HepG2 (cell line): ENCODE data around the gene PM20D1. TPM values are rescaled to one million over a fixed set of nuclear protein-coding genes. Genes with fewer than 3 reads are reported as not detected.

ENCODE experiments used
- ATAC-seq: fragments of 200-7000 bp; cut with Tn5 transposase; 3 replicates; pipeline ENCODE4 v1.9.1; 2020; ENCODE audit warnings: mild to moderate bottlenecking, moderate library complexity
- BruUV-seq: library from RNA; stranded (reverse); fragments of 400-500 nt; replicated peaks from 2 replicates; lab custom pipeline; 2021; lab: Mats Ljungman, UMichigan
- CTCF ChIA-PET: fragments of 300-600 bp; formaldehyde crosslinking; extraction: SDS; loops from one replicate; lab custom pipeline; 2021; ENCODE audit warnings: low total read pairs, inconsistent platforms, low intra/inter-chr PET ratio; lab: Yijun Ruan, JAX
- POLR2A ChIA-PET: fragments of 350-600 bp; sonication (Branson Sonifier 250); formaldehyde crosslinking; loops from one replicate; lab custom pipeline; 2020; ENCODE audit warnings: antibody characterized with exemption, inconsistent platforms; lab: Yijun Ruan, JAX
- DNase-seq: peaks from one replicate; pipeline ENCODE4 v3.0.0-alpha.2; 2015; ENCODE audit warnings: low spot score
- FAIRE-seq: peaks from 3 replicates; lab custom pipeline; 2011; peaks lifted over from hg19 to GRCh38; lab: Jason Lieb, UNC
- H2AFZ ChIP-seq: one replicate; pipeline ENCODE4 v1.6.1; 2011; ENCODE audit warnings: low read length, inconsistent platforms
- H3K27ac ChIP-seq: fragments of 300-600 bp; 3 replicates; pipeline ENCODE4 v1.8.0; 2011; ENCODE audit warnings: mixed run types, mild to moderate bottlenecking, mixed read lengths, low read length, inconsistent platforms; ENCODE audit not compliant: insufficient read depth; ENCODE audit errors: extremely low read length
- H3K27me3 ChIP-seq, 2 experiments: fragments of 200-600 bp in 1 of 2; 2 replicates in 1 of 2; 3 replicates in 1 of 2; pipeline versions ENCODE4 v1.6.0 to v1.8.0; 2011; ENCODE audit warnings: low read length in 2 of 2, mild to moderate bottlenecking in 2 of 2, moderate library complexity in 2 of 2, inconsistent platforms in 1 of 2; ENCODE audit not compliant: insufficient read depth in 2 of 2, control insufficient read depth in 1 of 2
- H3K36me3 ChIP-seq, 2 experiments: fragments of 200-600 bp in 1 of 2; replicated peaks in 1 of 2; 2 replicates in 1 of 2; 3 replicates in 1 of 2; pipeline versions ENCODE4 v1.5.1 to v1.8.0; 2011; ENCODE audit warnings: low read length in 2 of 2, inconsistent platforms in 1 of 2; ENCODE audit not compliant: insufficient read depth in 2 of 2, control insufficient read depth in 1 of 2
- H3K4me1 ChIP-seq: 2 replicates; pipeline ENCODE4 v1.5.1; 2012; ENCODE audit warnings: low read length, inconsistent platforms; ENCODE audit not compliant: insufficient read depth
- H3K4me2 ChIP-seq: 2 replicates; pipeline ENCODE4 v1.6.0; 2011; ENCODE audit warnings: low read depth, low read length, inconsistent platforms
- H3K4me3 ChIP-seq, 3 experiments: fragments of 200-600 bp in 1 of 3; sonication (generic), shearing (Covaris generic) in 1 of 3; replicated peaks in 1 of 3; 2 replicates each; pipeline ENCODE4 v1.5.1; 2011 to 2016; ENCODE audit warnings: low read length in 3 of 3, inconsistent platforms in 2 of 3, low read depth in 2 of 3, mild to moderate bottlenecking in 2 of 3, control low read depth in 1 of 3, mixed read lengths in 1 of 3; ENCODE audit not compliant: insufficient read depth in 1 of 3
- H3K79me2 ChIP-seq: one replicate; pipeline ENCODE4 v1.6.1; 2011; ENCODE audit warnings: low read length, inconsistent platforms; ENCODE audit not compliant: insufficient read depth
- H3K9ac ChIP-seq: 2 replicates; pipeline ENCODE4 v1.6.0; 2011; ENCODE audit warnings: mild to moderate bottlenecking, low read depth, low read length, inconsistent platforms; ENCODE audit not compliant: insufficient read depth
- H3K9me3 ChIP-seq: 2 replicates; pipeline ENCODE4 v1.5.1; 2012; ENCODE audit warnings: mild to moderate bottlenecking, low read length
- H4K20me1 ChIP-seq: 2 replicates; pipeline ENCODE4 v1.6.0; 2011; ENCODE audit warnings: inconsistent platforms, mild to moderate bottlenecking, low read length, moderate library complexity; ENCODE audit not compliant: insufficient read depth
- FOXK2 ChIP-seq: fragments of 450-650 bp; IDR thresholded peaks from 2 replicates; pipeline ENCODE4 v1.6.1; 2016
- GRHL1 ChIP-seq: sonication (generic); formaldehyde crosslinking; conservative IDR thresholded peaks from 2 replicates; pipeline ENCODE4 v1.8.0; 2022; ENCODE audit warnings: missing genetic modification reagents
- HES4 ChIP-seq: sonication (generic); formaldehyde crosslinking; IDR thresholded peaks from 2 replicates; pipeline ENCODE4 v1.9.0; 2021; ENCODE audit warnings: mild to moderate bottlenecking, missing genetic modification reagents, borderline replicate concordance
- LRRFIP1 ChIP-seq: sonication (generic); formaldehyde crosslinking; conservative IDR thresholded peaks from 2 replicates; pipeline ENCODE4 v1.4.0; 2020; ENCODE audit warnings: missing genetic modification reagents
- ZBTB34 ChIP-seq: sonication (generic); formaldehyde crosslinking; IDR thresholded peaks from 2 replicates; pipeline ENCODE4 v1.8.0; 2022; ENCODE audit warnings: mild to moderate bottlenecking, missing genetic modification reagents
- ZNF30 ChIP-seq: sonication (generic); formaldehyde crosslinking; IDR thresholded peaks from 2 replicates; pipeline ENCODE4 v1.5.0; 2020; ENCODE audit warnings: mild to moderate bottlenecking, missing genetic modification reagents
- ZNF674 ChIP-seq: sonication (generic); formaldehyde crosslinking; IDR thresholded peaks from 2 replicates; pipeline ENCODE4 v1.5.0; 2020; ENCODE audit warnings: low read depth, mild to moderate bottlenecking, missing genetic modification reagents
- ZNF776 ChIP-seq: sonication (generic); formaldehyde crosslinking; IDR thresholded peaks from 2 replicates; pipeline ENCODE4 v1.4.0; 2020; ENCODE audit warnings: mild to moderate bottlenecking, missing genetic modification reagents
- WGBS: methylation state at CpG from one replicate; pipeline ENCODE4 v1.1.6; 2017; ENCODE audit warnings: low lambda C conversion rate; 5-methylcytosine and 5-hydroxymethylcytosine counted together
- in situ Hi-C: cut with HindIII; loops from 2 replicates; pipeline ENCODE4 v1.10.0; 2017; ENCODE audit warnings: low pct_unique_long_range_greater_than_20kb; ENCODE audit not compliant: extremely low pct_ligation_motif_present
- intact Hi-C: fragments of 100-400 bp; cut with micrococcal nuclease; formaldehyde crosslinking; loops from one replicate; pipeline ENCODE4 v1.10.0; 2022; ENCODE audit not compliant: unreplicated experiment
- polyA plus RNA-seq, 8 experiments: library from polyadenylated mRNA; depleted of rRNA in 3 of 8; stranded (reverse) in 7 of 8; unstranded in 1 of 8; fragments of >200 nt; fragmentation: Illumina TruSeq in 4 of 8; extraction: Trizol in 4 of 8; gene quantifications; 2 replicates each; pipeline versions ENCODE4 v1.2.1 to v1.2.3, GENCODE V29; 2011 to 2016; ENCODE audit warnings: low read depth in 4 of 8, missing spikeins in 1 of 8, mixed read lengths in 1 of 8; ENCODE audit not compliant: insufficient read depth in 1 of 8
- total RNA-seq, 5 experiments: library from RNA; depleted of rRNA; stranded (reverse); fragments of >200 nt; fragmentation: Illumina TruSeq; extraction: Trizol; gene quantifications; 2 replicates each; pipeline ENCODE4 v1.2.3, GENCODE V29; 2016; ENCODE audit warnings: low read depth in 1 of 5
- TF ChIP-seq, protein P1 (sequence below): sonication (generic); formaldehyde crosslinking; IDR thresholded peaks from 2 replicates; pipeline ENCODE4 v1.5.1; 2020; ENCODE audit warnings: mild to moderate bottlenecking, missing genetic modification reagents, moderate library complexity
- TF ChIP-seq, protein P2 (sequence below): sonication (generic); formaldehyde crosslinking; IDR thresholded peaks from 2 replicates; pipeline ENCODE4 v1.8.0; 2022; ENCODE audit warnings: missing genetic modification reagents, mild to moderate bottlenecking, inconsistent platforms, borderline replicate concordance

The PM20D1 gene
- total and polyA plus RNA-seq, 2 of the 13 experiments (the other 11 are each of a cell fraction or from before 2014, with no cell fraction given) = not detected

DNA sequence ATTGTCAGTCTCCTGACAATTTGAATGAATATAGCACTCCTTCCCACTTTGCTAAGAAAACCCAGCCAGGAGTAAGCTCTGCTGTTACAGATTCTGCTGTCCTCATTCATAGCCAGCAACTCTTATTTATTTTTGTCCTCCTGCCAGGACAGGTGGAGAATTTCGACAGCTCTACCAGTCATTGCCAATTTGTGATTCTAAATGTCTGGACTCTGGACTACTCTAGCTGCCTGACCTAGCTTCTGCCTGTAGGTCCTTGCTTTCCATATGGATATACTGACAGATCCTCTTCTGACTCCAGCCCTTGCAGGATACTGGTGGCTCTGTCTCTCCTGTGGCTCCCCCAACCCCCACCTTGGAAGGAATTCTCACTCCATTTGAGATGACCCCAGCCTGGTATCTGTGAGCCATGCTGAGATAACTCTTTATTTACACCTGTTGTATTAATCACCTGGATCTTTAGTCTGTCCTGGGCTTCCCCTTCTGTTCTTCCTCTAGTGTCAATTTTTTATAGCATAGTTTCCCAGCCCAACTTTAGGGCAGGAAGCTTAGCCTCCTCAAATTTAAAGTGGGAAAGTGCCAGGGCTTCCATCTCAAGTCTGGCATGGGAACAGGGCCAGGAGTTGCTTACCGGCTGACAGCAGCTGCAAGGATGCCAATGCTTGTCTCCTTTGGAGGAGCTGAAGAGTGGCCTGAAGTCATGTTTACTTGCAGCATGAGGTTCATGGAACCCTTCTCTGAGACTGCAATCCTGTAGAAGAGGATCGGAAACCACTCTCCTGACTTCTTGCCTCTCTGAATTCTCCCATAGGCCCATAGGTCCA is 6.7 kb downstream of the PM20D1 start (continued):
- no peak for TF ChIP-seq ZNF674 (CRISPR knock-in tag)

DNA sequence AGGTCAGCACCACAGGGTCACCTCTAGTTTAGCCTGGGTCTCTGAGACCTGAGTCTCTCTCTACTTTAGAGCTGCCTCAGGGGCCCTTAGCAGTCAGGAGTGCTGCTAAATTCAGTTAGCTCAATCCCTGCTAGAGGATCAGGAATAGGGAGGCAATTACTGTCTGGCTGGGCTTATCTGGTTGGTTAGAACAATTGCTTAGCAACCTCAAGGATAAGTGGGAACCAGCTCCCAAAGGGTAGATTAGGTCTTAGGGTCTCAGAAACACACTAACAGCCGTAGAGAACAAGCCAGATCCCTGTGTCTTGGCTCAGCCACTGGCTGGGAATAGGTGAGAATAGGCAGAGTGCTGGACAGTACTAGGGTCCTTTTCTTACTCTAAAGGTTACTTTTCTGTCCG is 7.7 kb downstream of the PM20D1 start:
- Histone ChIP-seq H3K79me2 (no peaks in the 10 kb centered on the region), H3K27ac (no peak overlapping the region), H3K4me1 (no peaks in the 10 kb centered on the region), H3K9ac (no peak overlapping the region), H3K27me3 (peaks cover 7 to 9% of the 10 kb centered on the region in 2 experiments; a peak in 4 of 5 replicates), H3K9me3 (no peaks in the 10 kb centered on the region), H3K36me3 (no peaks in the 10 kb centered on the region), H3K4me2 (no peak overlapping the region), H3K4me3 (no peak overlapping the region), H4K20me1 (no peaks in the 10 kb centered on the region), H2AFZ (no peak overlapping the region)
- in situ Hi-C loops = no loop called here
- WGBS = 34% methylated on average over 2 of the region's 2 CpGs
- ChIA-PET POLR2A (no interaction called here), CTCF (no interaction called here)
- FAIRE-seq (no peak), DNase-seq (no peak), ATAC-seq (no peak)
- BruUV-seq = no TSS peak
- intact Hi-C loops = no loop called here
- TF ChIP-seq, protein P1, sequence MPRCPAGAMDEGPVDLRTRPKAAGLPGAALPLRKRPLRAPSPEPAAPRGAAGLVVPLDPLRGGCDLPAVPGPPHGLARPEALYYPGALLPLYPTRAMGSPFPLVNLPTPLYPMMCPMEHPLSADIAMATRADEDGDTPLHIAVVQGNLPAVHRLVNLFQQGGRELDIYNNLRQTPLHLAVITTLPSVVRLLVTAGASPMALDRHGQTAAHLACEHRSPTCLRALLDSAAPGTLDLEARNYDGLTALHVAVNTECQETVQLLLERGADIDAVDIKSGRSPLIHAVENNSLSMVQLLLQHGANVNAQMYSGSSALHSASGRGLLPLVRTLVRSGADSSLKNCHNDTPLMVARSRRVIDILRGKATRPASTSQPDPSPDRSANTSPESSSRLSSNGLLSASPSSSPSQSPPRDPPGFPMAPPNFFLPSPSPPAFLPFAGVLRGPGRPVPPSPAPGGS = no peak
- TF ChIP-seq FOXK2 (no peak), GRHL1 (CRISPR knock-in tag) (no peak), HES4 (no peak), ZBTB34 (CRISPR knock-in tag) (no peak), ZNF776 (no peak), ZNF30 (no peak), LRRFIP1 (CRISPR knock-in tag) (no peak)
- TF ChIP-seq, protein P2, sequence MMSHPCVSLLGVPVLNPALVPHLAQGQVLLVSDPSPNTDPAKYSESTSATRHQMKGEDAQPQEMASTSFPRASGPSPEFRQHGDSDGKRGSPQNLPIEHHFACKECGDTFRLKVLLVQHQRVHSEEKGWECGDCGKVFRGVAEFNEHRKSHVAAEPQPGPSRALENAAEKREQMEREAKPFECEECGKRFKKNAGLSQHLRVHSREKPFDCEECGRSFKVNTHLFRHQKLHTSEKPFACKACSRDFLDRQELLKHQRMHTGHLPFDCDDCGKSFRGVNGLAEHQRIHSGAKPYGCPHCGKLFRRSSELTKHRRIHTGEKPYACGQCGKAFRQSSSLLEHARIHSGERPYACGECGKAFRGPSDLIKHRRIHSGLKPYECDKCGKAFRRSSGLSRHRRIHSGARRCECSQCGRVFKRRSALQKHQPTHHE (CRISPR knock-in tag) = no peak
